ENCODE measurements around the gene WDFY4.

The WDFY4 gene

DNA sequence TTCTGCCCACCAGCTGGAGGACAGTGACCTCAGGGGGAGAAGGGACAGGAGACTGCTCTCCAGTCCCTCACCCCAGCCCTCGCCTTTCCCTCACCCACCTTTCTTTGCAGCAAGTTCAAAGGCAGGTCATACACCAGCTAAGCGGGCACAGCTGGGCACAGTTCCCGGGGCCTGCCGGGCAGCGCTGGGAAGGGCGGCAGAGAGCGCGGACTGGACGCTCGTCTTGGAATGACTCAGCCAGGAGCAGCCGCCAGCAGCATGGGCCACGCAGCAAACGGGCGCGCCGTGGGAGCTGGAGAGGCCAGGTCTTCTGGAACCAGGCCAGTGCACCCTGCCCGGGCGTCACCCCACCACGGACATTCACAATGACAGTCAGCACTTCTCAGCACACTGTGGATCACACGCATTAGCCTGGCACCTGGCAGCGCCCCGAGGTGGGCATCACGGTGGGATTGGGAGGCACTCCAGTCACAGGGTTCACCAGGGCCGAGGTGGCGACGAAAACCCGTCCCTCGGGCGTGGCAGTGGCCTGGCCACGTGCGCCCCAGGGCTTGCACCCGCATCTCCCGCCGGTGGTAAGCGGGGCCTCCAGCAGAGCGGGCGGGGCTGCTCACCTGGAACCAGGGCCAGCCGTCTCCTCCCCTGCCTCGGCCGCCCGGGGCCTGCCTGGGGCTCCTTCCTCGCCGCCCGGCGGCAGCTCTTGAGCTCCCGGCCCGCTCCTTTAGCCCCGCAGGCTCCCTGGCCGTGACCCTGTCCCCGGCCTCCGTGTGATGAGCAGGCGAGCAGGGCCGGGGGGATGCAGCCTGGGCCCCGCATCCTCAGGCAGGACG lies 29.0 kb upstream of the WDFY4 start:
- DNase-seq = peak in 1 of 2 donors; percentile 35

DNA sequence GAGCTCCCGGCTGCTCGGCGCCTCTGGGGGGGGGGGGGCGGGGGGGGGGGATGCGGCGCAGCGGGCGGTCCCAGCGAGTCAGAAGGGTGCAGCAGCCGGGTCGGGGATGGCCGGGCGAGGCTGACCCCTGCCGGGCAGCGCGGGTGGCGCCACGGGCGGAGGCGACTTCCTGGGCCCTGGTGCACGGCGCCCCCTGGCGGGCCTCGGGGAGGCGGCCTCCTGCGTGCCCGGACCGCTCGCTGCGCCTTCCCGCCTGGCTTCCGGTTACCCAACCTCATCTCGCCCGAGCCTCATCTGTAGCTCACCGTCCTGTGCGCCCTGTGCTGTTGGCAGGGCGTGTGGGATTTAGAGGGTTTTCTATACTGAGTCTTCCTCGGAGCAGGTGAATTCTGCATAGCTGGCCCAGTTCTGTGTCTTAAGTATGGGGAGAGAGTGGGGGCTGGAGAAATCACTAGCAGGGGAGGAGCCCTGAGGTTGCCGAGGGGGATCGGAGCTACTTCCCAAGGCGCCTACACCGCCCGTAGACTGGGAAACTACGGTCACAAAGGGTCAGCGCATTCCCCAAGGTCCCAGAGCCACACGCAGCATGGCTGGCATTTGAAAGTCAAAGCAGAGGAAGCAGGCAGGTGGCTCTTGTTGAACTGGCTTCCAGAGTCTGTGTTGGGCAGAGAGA lies 28.3 kb upstream of the WDFY4 start:
- peak; percentile 59 to 82 for DNase-seq

DNA sequence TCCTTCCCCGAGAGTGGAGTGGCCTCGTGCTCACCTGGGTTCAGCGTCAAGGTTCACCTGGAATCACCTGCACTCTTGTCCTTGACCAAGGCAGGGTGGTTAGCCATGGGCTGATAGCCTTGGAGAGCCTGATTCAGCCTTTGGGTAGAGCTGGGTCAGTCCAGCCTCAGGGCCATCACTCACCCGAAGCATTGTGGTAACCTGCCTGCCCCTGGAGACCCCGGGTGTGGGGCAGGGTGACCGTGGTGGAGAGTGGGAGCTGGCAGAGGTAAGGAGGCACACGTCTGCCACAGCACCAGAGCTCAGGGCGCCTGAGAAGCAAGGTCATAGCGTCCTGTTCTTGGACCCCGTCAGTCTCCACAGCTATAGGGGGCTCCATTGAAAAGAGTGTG lies 27.8 kb upstream of the WDFY4 start:
- no peak for DNase-seq

DNA sequence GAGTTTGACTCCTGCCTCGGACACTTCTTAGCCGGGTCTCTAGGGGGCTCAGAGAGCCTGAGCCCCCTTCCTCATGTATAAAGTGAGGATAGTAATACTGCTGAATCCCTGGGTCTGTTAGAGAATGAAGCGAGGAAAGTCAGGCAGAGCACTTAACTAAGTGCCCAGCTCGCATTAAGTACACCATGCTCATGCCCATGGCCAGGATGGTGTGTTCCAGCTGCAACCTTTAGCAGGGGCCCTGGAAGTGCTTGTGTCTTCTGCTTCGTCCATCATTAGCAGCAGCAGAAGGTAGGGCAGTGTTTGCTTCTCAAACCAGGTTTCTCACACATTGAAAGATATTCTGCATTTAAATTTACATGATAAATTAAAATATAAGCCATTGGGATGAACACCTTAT lies 27.3 kb upstream of the WDFY4 start:
- DNase-seq = no peak

DNA sequence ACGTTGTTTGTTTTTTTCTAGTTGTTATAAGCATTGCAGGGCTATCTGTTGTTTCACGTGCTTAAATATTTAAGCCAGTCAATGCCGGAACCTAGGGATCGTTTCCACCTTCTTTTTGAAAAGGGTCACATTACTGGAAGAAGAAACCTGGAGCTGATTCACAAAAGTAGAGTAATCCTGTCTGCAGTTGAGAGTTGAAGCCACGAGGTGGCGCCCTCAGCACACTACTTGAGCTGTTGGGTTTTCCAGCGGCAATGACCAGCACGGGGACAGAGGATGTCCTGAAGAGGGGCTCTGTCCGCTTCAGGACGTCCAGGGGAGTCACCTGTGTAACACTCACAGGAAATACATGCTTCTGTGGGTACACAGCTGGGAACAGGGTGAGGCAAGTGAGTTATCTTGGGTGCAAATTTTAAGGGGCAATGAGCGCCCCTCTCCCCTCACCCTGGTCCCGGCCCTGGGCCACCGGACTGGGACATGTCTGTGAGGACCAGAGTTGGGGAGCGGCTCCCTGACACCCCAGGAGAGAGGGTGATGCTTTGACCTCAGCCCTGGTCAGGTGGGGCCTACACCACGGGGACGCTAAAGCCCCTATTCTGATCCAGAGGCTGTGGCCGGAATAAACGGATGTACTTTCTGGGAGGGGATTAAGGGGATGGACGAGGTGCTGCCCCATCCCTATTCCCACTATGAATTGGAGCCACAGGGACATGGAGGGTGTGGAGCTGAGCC lies 26.3 kb upstream of the WDFY4 start:
- DNase-seq = peak; percentile 26 to 51

DNA sequence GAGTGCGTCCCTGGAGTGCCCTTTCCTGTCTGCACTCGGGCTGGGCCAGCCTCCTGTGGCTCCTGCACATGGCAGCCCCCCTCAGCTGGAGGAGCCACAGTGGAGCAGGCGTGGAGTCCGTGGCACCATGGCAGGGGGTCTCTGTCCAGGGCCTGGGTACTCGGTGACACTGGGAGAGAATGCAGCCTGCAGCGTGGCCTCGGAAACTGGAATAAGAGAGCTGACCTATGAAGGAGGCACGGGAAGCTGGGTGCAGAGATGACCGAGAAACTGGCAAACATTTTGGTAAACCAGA lies 25.8 kb upstream of the WDFY4 start:
- DNase-seq = no peak

DNA sequence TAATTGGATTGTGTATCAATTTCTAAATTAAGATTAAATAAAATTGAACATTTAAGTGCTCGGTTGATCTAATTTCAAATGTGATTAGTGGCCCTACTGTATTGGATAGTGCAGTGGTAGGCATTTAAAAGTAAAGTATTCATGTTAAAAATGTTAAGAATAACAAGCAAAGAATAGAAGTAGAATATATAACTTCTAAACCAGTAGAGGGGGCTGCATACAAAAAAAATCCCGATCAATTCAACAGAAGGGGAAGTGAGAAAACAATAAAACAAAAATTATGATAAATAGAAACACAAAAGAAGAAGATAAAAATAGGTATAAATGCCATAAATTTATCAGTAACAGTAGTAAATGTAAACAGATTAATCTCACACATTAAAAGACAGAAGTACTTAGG lies 24.9 kb upstream of the WDFY4 start:
- peak in 1 of 2 donors; percentile 63 for DNase-seq

DNA sequence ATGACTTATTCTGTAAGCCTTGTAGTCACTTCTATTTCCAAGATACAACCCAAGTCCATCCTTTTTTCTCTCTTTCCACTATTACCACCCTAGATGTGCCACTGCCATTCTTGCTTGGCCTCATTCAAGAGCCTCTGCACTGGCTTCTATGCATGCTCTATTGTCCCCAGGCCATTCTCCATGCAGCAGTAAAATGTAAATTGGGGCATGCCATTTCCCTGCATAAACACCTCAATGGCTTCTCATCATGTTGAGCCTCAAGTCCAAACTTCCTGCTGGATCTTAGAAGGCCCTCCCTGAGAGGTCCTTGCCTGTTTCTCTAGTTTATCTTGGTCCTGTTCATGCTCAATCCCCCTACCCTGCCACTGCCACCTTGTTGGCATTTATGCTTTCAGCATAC lies 23.2 kb upstream of the WDFY4 start:
- DNase-seq = no peak

DNA sequence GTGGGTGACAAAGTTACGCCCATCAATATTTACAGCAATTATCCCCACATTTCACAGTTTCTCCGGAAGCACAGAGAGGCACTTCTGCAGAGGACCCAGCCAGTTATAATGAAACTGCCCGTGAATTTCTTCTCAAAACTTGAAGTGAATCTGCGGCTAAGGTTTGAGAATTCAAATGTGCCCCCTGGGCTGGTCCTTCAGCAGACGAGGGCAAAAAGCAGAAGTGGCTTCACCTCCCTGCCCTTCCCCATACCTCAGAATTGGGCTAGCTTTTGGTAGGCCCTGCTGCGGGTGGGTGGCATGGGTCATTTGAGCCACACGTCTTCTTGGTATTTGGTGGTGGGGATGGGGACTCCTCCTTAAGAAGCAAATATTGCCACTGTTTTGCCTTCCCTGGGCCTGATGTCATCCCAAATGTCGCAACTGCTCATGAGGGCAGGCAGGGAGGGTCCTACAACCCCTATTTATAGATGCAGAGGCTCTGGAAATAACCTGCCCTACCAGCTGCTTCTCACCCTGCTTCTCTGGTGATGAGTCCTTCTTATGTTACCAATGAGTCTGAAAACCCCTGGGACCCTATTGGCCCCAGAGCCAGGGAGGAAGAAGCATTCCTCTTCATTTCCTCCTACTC lies 16.6 kb upstream of the WDFY4 start:
- DNase-seq = no peak

DNA sequence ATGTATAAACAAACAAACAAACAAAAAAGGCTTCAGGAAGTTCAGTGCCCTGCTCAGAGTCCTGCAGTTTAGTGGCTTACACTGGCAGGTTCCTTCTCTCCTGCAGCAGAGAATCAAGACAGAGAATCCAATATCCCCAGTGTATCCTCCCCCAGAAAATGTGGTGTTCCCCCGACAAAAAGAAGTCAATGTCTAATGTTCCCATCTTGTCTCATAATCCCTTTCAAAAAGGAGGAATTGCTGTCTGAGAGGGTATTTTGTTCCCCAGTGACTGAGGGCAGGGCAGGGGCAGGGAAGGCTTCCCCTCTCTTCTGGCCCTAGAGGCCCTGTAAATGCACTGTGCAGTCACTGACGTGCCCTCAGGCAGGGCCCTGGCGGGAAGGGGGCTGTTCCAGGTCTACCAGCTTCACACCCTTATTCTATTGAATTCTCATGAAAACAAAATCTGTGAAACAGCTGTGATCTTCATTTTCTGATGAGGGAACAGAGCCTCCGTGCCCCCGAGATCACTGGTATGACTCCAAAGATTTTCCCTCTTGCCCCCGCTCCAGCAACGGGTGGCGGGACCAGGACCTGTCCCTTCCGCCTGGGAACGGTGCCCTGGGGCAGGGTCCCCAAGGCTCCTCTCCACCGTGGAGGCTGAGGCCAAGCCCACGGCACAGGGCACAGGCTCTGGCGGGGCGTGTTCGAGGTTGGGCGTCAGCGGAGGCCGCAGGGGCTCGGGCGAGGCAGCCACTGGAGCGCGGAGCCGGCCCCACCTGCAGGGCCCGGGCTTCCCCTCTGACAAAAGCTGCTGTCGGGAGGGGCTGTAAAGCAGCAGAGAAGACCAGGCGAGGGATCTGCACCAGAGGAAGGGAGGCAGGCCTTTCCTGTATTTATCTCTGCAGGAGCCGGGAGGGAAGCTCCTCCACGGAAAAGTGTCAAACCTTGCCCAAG lies 13.4 kb upstream of the WDFY4 start:
- no peak for DNase-seq

DNA sequence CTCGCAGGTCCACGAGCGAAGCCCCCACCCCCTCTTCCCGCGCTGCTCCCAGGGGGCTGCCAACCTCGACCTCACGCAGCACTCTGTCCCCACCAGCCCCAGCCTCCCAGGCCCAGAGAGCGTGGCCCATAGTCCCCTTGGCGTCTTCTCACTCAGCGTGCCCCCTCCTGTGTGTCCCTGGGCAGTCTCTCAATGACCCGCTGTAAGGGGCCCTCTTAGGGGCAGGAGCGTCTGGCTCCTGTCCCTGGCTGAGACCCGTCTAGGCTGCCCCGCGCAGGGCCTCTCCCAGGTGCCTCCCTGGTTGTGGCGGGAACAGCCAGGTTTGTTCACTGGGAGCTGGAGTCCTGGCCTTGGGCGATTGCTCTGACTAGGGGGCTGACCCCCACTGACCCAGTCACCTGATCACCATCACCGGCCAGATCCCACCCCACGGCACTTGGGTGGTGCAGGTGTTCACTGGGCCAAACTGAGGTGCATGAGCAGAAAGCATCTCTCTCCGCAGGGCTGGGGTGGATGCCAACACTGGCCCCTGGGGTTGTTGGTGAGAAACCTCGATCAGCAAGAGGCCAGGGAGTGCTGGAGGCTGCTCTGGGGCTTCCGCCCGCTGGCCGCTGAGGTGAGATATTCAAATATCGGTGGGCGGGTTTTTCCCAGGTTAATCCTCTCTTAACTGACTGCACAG lies 12.6 kb upstream of the WDFY4 start:
- DNase-seq = no peak

DNA sequence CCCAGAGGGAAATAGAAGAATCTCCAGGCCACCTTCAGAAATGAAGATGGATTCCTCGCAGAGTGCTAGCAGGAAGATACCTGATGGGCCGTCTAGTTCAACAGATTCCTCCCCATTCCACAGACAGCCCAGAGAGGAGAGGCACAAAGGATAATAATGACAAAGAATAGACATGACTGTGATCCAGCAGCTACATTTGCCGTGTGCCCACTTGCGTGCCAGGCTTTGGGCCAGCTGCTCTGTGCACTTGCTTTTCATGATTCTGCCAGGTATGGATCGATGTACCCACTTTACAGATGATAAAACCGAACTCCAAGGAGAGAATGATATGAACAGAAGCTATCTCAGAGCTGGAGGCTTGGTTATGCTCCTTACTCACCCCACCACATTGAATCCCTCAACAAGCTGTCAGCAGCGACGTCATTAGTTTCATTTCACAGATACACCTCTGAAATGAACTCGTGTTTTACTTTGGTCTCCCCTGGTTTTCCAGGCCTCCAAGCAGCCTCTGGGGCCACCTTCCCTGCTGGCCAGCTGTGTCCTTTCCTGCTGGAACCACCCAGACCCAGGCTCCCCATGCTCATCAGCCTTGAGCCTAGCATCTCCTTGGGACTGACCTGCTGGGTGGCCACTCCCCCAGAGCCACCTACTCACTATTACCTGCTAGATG lies 11.9 kb upstream of the WDFY4 start:
- DNase-seq = no peak

DNA sequence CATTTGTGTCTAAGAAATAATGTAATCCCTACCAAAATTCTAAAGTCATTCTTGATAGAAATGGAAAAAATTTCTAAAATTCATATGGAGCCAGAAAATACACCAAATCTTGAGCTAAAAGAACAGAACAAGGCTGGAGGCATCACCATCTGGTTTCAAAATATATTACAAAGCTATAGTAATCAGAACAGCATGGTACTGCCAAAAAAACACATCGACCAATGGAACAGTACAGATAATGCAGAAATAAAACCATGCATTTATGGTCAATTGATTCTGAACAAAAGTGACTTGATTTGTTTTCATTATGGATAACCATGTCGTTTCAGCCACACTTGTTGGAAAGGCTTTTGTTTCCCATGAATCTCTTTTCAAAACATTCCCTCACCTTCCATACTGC lies 7.0 kb upstream of the WDFY4 start:
- no peak for DNase-seq

DNA sequence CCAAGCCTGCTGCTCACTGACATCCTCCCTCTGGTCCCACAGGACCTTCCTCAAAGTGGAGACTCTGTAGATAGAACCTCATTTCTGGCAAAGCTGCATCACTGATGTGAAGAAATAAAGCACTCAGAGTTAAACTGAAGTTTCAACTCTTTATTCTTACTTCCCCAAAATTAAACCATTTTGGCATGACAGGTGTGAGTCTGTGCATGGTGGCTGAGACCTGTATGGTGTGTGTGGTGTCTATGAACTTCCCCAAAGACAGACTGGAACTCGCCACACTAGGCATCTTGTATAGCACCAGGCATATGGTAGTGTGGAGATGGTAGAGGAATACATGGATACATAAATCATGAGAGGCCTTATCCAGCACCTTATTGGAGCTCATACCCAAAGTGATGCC lies 6.6 kb upstream of the WDFY4 start:
- no peak for DNase-seq

DNA sequence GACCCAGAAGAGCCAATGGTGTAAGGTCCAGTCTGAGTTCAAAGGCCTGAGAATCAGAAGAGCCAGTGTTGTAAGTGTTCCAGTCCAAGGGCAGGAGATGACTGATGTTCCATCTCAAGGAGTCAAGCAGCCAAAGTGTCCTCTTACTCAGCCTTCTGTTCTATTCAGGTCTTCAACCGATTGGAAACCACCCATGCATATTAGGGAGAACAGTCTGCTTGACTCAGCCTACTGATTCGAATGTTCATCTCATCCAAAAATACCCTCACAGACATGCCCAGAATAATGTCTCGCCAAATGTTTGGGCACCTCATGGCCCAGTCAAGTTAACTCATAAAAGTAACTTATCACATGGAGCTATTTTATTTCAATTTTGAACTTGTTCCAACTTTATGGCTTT lies 2.9 kb upstream of the WDFY4 start:
- DNase-seq = no peak

DNA sequence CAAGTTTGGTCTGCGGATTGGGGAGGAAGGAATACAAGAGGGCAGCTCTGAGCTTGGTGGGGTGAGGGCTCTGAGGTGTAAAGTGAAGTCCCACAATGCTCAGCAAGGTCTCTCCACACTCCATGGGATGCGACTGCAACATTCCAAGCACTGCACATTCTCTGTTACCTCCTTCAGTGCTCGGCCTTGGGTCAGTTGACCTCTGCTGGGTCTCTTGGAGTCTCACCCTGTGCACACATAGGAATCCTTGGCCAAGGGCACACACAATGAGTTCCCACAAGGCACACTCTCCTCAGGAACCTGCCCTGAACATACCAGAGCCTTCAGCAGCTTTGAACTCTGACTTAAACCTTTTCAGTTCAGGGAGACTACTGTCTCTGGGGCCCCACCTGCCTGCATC lies 2.4 kb upstream of the WDFY4 start:
- no peak for DNase-seq

DNA sequence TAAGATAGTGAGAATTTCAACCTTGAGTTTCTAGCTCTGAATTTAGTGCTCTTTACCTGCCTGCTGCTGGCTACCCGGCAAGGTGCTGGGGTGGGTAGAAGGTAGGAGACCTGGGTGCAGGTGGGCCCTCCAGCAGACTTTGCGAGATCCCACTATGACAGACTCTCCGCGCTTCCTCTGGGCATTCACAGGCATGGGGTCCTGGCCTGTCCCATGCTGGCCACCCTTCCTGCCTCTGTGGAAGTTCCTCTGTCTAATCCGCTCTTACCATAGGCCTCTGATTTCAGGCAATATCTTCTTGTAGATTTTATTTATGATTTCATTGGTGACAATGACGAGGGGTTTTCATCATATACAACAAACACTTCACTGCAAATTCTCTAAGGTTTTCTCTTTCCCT lies 1.2 kb upstream of the WDFY4 start:
- DNase-seq = no peak

DNA sequence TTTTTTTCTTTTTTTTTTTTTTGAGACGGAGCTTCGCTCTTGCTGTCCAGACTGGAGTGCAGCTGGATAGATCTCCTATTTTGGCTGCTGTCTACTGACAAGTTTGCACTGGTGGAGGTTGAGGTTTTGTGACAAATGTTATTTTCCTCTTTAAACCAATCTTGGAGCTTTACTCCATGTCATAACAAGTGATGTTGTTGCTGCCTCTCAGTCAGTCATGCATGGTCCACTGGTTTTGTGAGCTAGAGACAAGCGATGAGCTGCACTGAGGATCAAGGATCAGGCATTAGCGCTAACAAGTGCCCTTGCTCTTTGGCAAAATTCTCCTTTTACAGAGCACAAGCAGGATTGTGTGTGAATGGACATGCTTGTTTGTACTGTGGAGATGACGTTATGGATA lies 805 bp upstream of the WDFY4 start:
- no peak for DNase-seq

DNA sequence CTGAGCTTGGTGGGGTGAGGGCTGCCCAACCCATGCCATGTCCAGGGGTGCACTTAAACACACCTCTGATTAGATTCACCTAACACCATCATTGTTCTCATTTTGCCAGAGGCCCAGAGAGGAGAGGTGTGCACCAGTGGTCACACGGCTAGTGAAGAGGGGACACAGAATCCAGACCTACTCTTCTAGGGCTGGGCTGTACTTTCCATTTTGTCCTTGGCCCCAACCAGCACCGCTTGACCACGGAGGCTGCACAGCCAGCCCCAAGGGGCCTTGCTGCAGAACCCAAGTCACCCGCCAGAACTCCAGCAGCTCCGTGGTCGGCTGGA lies 246 bp upstream of the WDFY4 start:
- DNase-seq = no peak

DNA sequence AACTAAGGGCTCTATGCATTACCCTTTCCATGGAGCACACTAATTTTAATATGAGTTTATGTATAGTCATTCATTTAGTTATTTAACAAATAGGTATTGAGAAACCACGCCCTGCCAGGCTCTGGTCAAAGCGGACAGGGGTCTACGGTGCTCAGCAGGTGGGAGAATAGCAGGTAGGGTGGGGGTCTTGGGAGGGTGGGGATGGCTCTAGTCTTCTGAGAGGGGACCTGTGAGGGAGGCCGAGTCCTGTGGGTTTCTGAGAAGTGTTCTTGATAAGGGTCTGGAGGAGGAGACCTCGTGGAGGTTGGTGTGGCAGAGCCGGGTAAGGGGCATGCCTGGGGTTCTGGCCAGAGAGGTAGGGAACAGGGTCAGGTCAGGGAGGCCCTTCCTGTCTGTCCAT lies 1.1 kb downstream of the WDFY4 start:
- DNase-seq = no peak
